GM12891 (cell line): ENCODE results near the gene PRKN.

Experiments used
- POLR2A ChIP-seq: IDR thresholded peaks from 2 replicates; pipeline ENCODE4 v1.6.1; 2011; ENCODE audit warnings: low read depth, low read length, control low read depth
- POLR2AphosphoS5 ChIP-seq: IDR thresholded peaks from 2 replicates; pipeline ENCODE4 v1.6.1; 2011; ENCODE audit warnings: low read depth, low read length, control low read depth
- POU2F2 ChIP-seq: IDR thresholded peaks from 2 replicates; pipeline ENCODE4 v1.6.1; 2011; ENCODE audit warnings: low read depth, mild to moderate bottlenecking, control low read depth, low read length, moderate library complexity
- SPI1 ChIP-seq: IDR thresholded peaks from 2 replicates; pipeline ENCODE4 v1.6.1; 2011; ENCODE audit warnings: low read depth, low read length, control low read depth

- TF ChIP-seq POU2F2 (no peak), POLR2A (no peak), POLR2AphosphoS5 (no peak), SPI1 (no peak)
These were observed 6.2 kb downstream of the PRKN start for GRCh38 chr6:162721404-162721687.
